Measurements from ENCODE around the gene ELP5.
A peak's percentile ranks its signal among the peaks of the same experiment; 100 is the strongest.

DNA sequence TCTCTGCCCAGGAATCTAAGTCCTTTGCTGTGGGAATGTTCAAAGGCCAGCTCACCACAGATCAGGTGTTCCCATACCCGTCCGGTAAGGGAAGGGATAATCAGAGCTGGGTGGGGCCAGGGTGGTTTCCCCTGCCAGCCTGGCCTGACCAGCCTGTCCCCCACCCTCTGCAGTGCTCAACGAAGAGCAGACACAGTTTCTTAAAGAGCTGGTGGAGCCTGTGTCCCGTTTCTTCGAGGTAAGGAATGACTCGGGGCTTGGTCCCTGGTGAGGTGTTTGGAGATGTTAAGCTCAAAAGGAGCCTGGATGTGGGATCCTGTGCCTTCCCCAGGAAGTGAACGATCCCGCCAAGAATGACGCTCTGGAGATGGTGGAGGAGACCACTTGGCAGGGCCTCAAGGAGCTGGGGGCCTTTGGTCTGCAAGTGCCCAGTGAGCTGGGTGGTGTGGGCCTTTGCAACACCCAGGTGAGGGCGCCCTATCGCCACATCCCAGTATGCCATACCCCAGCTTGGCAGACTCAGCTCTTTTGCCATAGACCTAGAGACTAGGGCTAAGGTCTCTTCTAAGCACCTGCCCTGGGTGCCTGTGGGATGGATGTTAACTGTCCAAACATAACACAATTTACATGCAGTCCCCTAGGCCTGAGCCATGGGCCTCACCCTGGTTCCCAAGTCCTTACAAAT is 31.3 kb upstream of the ELP5 start:
- TF ChIP-seq, protein P1, sequence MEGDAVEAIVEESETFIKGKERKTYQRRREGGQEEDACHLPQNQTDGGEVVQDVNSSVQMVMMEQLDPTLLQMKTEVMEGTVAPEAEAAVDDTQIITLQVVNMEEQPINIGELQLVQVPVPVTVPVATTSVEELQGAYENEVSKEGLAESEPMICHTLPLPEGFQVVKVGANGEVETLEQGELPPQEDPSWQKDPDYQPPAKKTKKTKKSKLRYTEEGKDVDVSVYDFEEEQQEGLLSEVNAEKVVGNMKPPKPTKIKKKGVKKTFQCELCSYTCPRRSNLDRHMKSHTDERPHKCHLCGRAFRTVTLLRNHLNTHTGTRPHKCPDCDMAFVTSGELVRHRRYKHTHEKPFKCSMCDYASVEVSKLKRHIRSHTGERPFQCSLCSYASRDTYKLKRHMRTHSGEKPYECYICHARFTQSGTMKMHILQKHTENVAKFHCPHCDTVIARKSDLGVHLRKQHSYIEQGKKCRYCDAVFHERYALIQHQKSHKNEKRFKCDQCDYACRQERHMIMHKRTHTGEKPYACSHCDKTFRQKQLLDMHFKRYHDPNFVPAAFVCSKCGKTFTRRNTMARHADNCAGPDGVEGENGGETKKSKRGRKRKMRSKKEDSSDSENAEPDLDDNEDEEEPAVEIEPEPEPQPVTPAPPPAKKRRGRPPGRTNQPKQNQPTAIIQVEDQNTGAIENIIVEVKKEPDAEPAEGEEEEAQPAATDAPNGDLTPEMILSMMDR (conservative IDR thresholded peaks at IDR 0.05; ENCODE audit: low read length) = peak; percentile 85
- no peak for TF ChIP-seq EZH2phosphoT487 (IDR thresholded peaks at IDR 0.05; ENCODE audit: borderline replicate concordance, low read depth, low read length)

Measured in OCI-LY7 (cell line).